Measurements from ENCODE around the gene COL21A1.
"Not testable (repeated sequence)": the region's sequence is repeated elsewhere in the genome, so short reads cannot be mapped to it uniquely, and the experiment has no call there.

The COL21A1 gene

GRCh38 chr6:56043076-56043475 is 204.3 kb downstream of the COL21A1 start:
- FAIRE-seq: no peak

- FAIRE-seq: no peak
Observed at GRCh38 chr6:56041591-56041990, 205.8 kb downstream of the COL21A1 start.

GRCh38 chr6:56040889-56041301 is 206.5 kb downstream of the COL21A1 start:
- no peak for FAIRE-seq

- no peak for FAIRE-seq
Observed at GRCh38 chr6:56040223-56040622, 207.2 kb downstream of the COL21A1 start.

GRCh38 chr6:56038764-56039163 is 208.6 kb downstream of the COL21A1 start:
- FAIRE-seq: no peak

- FAIRE-seq: no peak
Observed at GRCh38 chr6:56037601-56038000, 209.8 kb downstream of the COL21A1 start.

GRCh38 chr6:56036916-56037600 is 210.3 kb downstream of the COL21A1 start:
- peak; percentile 25 for FAIRE-seq

- no peak for FAIRE-seq
Observed at GRCh38 chr6:56033401-56033800, 214.0 kb downstream of the COL21A1 start.

GRCh38 chr6:56032715-56033260 is 214.6 kb downstream of the COL21A1 start:
- FAIRE-seq: no peak

- FAIRE-seq: no peak
Observed at GRCh38 chr6:56027865-56028264, 219.5 kb downstream of the COL21A1 start.

GRCh38 chr6:56026455-56027180 is 220.8 kb downstream of the COL21A1 start:
- no peak for FAIRE-seq

GRCh38 chr6:56025795-56026194 is 221.6 kb downstream of the COL21A1 start:
- no peak for FAIRE-seq

GRCh38 chr6:56024931-56025330 is 222.4 kb downstream of the COL21A1 start:
- no peak for FAIRE-seq

- no peak for FAIRE-seq
Observed at GRCh38 chr6:56023829-56024228, 223.6 kb downstream of the COL21A1 start.

GRCh38 chr6:56022678-56023077 is 224.7 kb downstream of the COL21A1 start:
- no peak for FAIRE-seq

- FAIRE-seq: no peak
Observed at GRCh38 chr6:56021943-56022342, 225.4 kb downstream of the COL21A1 start.

- no peak for FAIRE-seq
Observed at GRCh38 chr6:56019973-56020372, 227.4 kb downstream of the COL21A1 start.

GRCh38 chr6:56017198-56017597 is 230.2 kb downstream of the COL21A1 start:
- peak; percentile 23 for FAIRE-seq

- FAIRE-seq: not testable (repeated sequence)
Observed at GRCh38 chr6:56014039-56014438, 233.3 kb downstream of the COL21A1 start.

GRCh38 chr6:56009636-56010035 is 237.7 kb downstream of the COL21A1 start:
- no peak for FAIRE-seq

Data from A204.1 (cell line).